Measurements from ENCODE around the gene SAG.

- TF ChIP-seq CTCF (IDR thresholded peaks at IDR 0.05) (no peak), POLR2A (IDR thresholded peaks at IDR 0.05) (no peak), POLR2AphosphoS5 (IDR thresholded peaks at IDR 0.05) (no peak), EP300 (IDR thresholded peaks at IDR 0.05) (no peak)
Measured at GRCh38 chr2:233343171-233343705, 35.6 kb downstream of the SAG start.

Data from stomach (tissue), 4 donors.